Activated B cell treated with CpG ODN at 0.5 μM for 24 hours (primary cell): ENCODE measurements around the gene PTH2. TPM values are rescaled to one million over a fixed set of nuclear protein-coding genes. Genes with fewer than 3 reads are reported as not detected.

Source experiments
- ATAC-seq: fragments of 200-7000 bp; cut with Tn5 transposase; one replicate; pipeline ENCODE4 v1.10.0; 2021; ENCODE audit warnings: low read depth, mild to moderate bottlenecking, moderate library complexity
- CTCF ChIA-PET: fragments of 350-600 bp; sonication (Branson Sonifier 250); formaldehyde crosslinking; loops from one replicate; lab custom pipeline; 2021; ENCODE audit warnings: antibody characterized with exemption; lab: Charles Lee
- POLR2A ChIA-PET: fragments of 350-600 bp; sonication (Branson Sonifier 250); formaldehyde crosslinking; loops from one replicate; lab custom pipeline; 2021; ENCODE audit warnings: antibody characterized with exemption; lab: Charles Lee
- DNase-seq: peaks from one replicate; pipeline ENCODE4 v3.0.0; 2022
- H3K27ac Mint-ChIP-seq: one replicate; pipeline ENCODE4 v1.8.0; 2020; ENCODE audit warnings: mixed read lengths
- H3K27me3 Mint-ChIP-seq: one replicate; pipeline ENCODE4 v1.8.0; 2021; ENCODE audit warnings: mixed read lengths
- H3K36me3 Mint-ChIP-seq: one replicate; pipeline ENCODE4 v1.8.0; 2021; ENCODE audit warnings: low read depth, mixed read lengths
- H3K4me1 Mint-ChIP-seq: one replicate; pipeline ENCODE4 v1.8.0; 2021; ENCODE audit warnings: mixed read lengths
- H3K4me3 Mint-ChIP-seq: one replicate; pipeline ENCODE4 v1.8.0; 2020; ENCODE audit warnings: mild to moderate bottlenecking, mixed read lengths
- H3K9me3 Mint-ChIP-seq: one replicate; pipeline ENCODE4 v1.8.0; 2020; ENCODE audit warnings: mixed read lengths
- CTCF ChIP-seq: fragments of 200-600 bp; IDR thresholded peaks from one replicate; pipeline ENCODE4 v1.8.0; 2022; ENCODE audit warnings: antibody characterized with exemption, mild to moderate bottlenecking
- intact Hi-C: fragments of 100-400 bp; cut with micrococcal nuclease; formaldehyde crosslinking; loops from one replicate; pipeline ENCODE4 v1.15.1; 2024
- total RNA-seq: library from RNA; stranded (reverse); gene quantifications from 2 replicates; pipeline ENCODE4 v1.2.3, GENCODE V29; 2022

PTH2 gene
- total RNA-seq, 1 donor from 2014 or later = not detected

- H3K36me3 Mint-ChIP-seq = no peaks in the 10 kb centered on the region
- H3K4me3 Mint-ChIP-seq = no peak overlapping the region
- peaks cover 43% of the 10 kb centered on the region for H3K4me1 Mint-ChIP-seq
- no peak for TF ChIP-seq CTCF
- no peaks in the 10 kb centered on the region for H3K9me3 Mint-ChIP-seq
- CTCF ChIA-PET = no interaction called here
- intact Hi-C loops = no loop called here
- no peak overlapping the region for H3K27ac Mint-ChIP-seq
- no peak for ATAC-seq
- DNase-seq = no peak
- peaks cover 82% of the 10 kb centered on the region for H3K27me3 Mint-ChIP-seq
- POLR2A ChIA-PET = no interaction called here
These were observed 15.0 kb upstream of the PTH2 start for GRCh38 chr19:49438261-49438660.

- H3K27ac Mint-ChIP-seq = no peak overlapping the region
- no peak for TF ChIP-seq CTCF
These were observed 14.0 kb upstream of the PTH2 start for GRCh38 chr19:49437231-49437630.

GRCh38 chr19:49436381-49437017, 13.3 kb upstream of the PTH2 start:
- H3K27ac Mint-ChIP-seq = no peak overlapping the region
- H3K4me3 Mint-ChIP-seq = peak overlapping the region; percentile 7
- no peak for TF ChIP-seq CTCF
- DNase-seq = no peak
- ChIA-PET CTCF (no interaction called here), POLR2A (interaction anchor here (0.5 to 0.7 kb wide), 4 partner anchors 34 to 484 kb away, joined by 3 to 5 read pairs (median 4); partner anchors contain the start of gene GYS1)
- peaks cover 82% of the 10 kb centered on the region for H3K27me3 Mint-ChIP-seq
- no peaks in the 10 kb centered on the region for H3K9me3 Mint-ChIP-seq
- peaks cover 39% of the 10 kb centered on the region for H3K4me1 Mint-ChIP-seq
- ATAC-seq = peak; percentile 50
- intact Hi-C loops = no loop called here
- H3K36me3 Mint-ChIP-seq = no peaks in the 10 kb centered on the region

More at GRCh38 chr19:49437231-49437630, 14.0 kb upstream of the PTH2 start:
- Mint-ChIP-seq H3K4me3 (no peak overlapping the region), H3K4me1 (peaks cover 42% of the 10 kb centered on the region), H3K27me3 (peaks cover 85% of the 10 kb centered on the region), H3K36me3 (no peaks in the 10 kb centered on the region), H3K9me3 (no peaks in the 10 kb centered on the region)
- CTCF ChIA-PET = no interaction called here
- POLR2A ChIA-PET = interaction anchor here (0.6 kb wide), 1 partner anchor 161 kb away, joined by 4 read pairs; no protein-coding TSS in a partner anchor
- no peak for ATAC-seq
- no peak for DNase-seq
- intact Hi-C loops = no loop called here

- intact Hi-C loops = no loop called here
- CTCF ChIA-PET = no interaction called here
- DNase-seq (no peak), ATAC-seq (no peak)
- H3K4me3 Mint-ChIP-seq = no peak overlapping the region
- H3K27me3 Mint-ChIP-seq = peaks cover 82% of the 10 kb centered on the region
- POLR2A ChIA-PET = interaction anchor here (0.7 kb wide), 1 partner anchor 483 kb away, joined by 5 read pairs; no protein-coding TSS in a partner anchor
- no peak for TF ChIP-seq CTCF
- no peak overlapping the region for H3K27ac Mint-ChIP-seq
- H3K9me3 Mint-ChIP-seq = no peaks in the 10 kb centered on the region
- no peaks in the 10 kb centered on the region for H3K36me3 Mint-ChIP-seq
- peaks cover 34% of the 10 kb centered on the region for H3K4me1 Mint-ChIP-seq
These were observed 12.4 kb upstream of the PTH2 start for GRCh38 chr19:49435670-49436069.

- no peak for DNase-seq
These were observed 11.8 kb upstream of the PTH2 start for GRCh38 chr19:49434907-49435583.

More at GRCh38 chr19:49434907-49435583, 11.8 kb upstream of the PTH2 start:
- ChIA-PET POLR2A (no interaction called here), CTCF (interaction anchor here (1.2 kb wide), 1 partner anchor 8 kb away, joined by 3 read pairs; no protein-coding TSS in a partner anchor)
- H3K4me1 Mint-ChIP-seq = peaks cover 32% of the 10 kb centered on the region
- no peaks in the 10 kb centered on the region for H3K9me3 Mint-ChIP-seq
- H3K36me3 Mint-ChIP-seq = no peaks in the 10 kb centered on the region
- TF ChIP-seq CTCF = no peak
- intact Hi-C loops = no loop called here
- no peak overlapping the region for H3K27ac Mint-ChIP-seq
- no peak for ATAC-seq
- no peak overlapping the region for H3K4me3 Mint-ChIP-seq
- peaks cover 81% of the 10 kb centered on the region for H3K27me3 Mint-ChIP-seq
